Right lung (tissue), 5 donors: ENCODE results near the gene PRKRA. TPM values are rescaled to one million over a fixed set of nuclear protein-coding genes. Genes with fewer than 3 reads are reported as not detected.
A peak's percentile ranks its signal among the peaks of the same experiment; 100 is the strongest.
"Not testable (repeated sequence)": the region's sequence is repeated elsewhere in the genome, so short reads cannot be mapped to it uniquely, and the experiment has no call there.

ENCODE experiments used
- DNase-seq, 2 donors: peaks; one replicate each; pipeline ENCODE4 v3.0.0-alpha.2; 2013
- polyA plus RNA-seq, 5 donors: library from polyadenylated mRNA; unstranded; fragments of 120-200 nt; gene quantifications; one replicate each; pipeline versions ENCODE4 v1.2.1 to v1.2.3, GENCODE V29; 2013; ENCODE audit warnings: inconsistent platforms in 1 of 5, low replicate concordance in 1 of 5; ENCODE audit not compliant: insufficient read length in 5 of 5, insufficient read depth in 1 of 5

PRKRA gene
- polyA plus RNA-seq, 5 donors = 68.5 to 84.2 (median 75.4) TPM

- DNase-seq = peak; percentile 82 to 88
These were observed 36.4 kb downstream of the PRKRA start for GRCh38 chr2:178414266-178415247.

GRCh38 chr2:178413472-178414265 is 37.3 kb downstream of the PRKRA start:
- DNase-seq = peak; percentile 76 to 83

GRCh38 chr2:178412453-178412852 is 38.5 kb downstream of the PRKRA start:
- DNase-seq = not testable (repeated sequence)

DNA sequence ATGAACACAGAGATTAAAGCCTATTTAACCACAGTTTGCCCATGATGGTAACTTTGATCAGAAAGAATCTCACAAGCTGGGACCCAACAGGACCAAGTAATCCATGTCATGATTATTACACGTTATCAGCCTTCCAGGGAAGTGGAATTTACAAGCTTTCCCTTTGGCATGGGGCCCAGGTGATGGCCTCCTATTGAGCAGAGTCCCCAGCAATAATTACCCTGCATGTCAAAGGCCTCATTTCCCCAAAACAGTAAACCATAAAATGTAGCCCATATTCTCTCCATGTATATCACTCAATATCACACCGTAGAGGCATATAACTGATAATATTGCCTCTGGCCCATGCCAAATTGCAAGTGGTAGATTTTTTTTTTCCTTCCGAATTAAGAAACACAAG is 38.9 kb downstream of the PRKRA start:
- DNase-seq = no peak

DNA sequence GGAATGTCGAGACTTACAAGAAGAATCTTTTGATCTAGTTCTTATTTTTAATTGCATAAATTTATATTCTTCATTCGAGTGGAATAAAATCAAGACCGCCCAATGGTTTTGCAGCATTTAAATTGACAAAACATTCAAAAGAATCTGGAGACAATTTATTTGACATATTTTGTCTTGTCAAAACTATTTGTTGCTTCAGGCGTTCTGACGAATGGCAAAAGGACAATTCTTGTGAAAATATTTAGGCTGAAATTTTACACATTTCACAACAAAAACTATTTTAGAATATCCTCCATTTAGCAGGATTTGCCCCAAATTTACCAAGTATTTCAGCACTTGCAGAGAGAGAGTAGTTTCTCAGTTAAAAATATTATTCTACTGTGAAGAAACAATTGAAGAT is 41.7 kb downstream of the PRKRA start:
- DNase-seq = no peak

- DNase-seq = peak; percentile 11 to 13
These were observed 46.6 kb downstream of the PRKRA start for GRCh38 chr2:178404368-178404767.

DNA sequence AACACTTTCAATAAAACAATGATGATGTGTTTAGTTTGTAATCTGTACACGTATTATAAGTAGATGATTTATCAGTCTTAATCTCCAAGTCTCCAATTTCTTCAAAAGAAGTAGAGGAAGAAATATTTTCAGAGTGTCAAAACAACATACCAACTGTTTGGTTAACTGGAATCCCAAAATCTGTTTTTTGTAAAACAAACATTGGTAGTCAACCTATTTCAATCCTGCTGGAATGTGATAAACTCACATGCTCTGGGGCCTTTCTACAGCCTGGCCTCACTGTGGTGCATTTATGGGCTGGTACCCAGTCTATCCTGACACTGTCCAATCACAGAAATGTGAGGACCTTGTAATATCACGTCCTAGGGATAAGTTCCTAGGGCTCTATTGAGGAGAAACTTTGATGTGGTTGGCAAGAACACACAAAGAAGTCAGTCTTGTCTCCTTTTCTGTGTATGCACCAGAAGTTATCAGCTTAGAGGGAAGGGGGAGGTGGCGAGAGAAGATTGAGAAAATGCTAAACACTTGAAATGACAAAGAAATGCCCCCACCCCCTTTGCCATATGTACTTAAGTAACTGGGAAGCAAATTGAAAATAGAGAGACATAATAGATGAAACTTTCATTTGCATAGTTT is 47.2 kb downstream of the PRKRA start:
- no peak for DNase-seq

- no peak for DNase-seq
These were observed 49.0 kb downstream of the PRKRA start for GRCh38 chr2:178401994-178402437.

GRCh38 chr2:178397002-178397605 is 53.9 kb downstream of the PRKRA start:
- peak in 1 of 2 donors; percentile 32 for DNase-seq

- DNase-seq = no peak
These were observed 54.9 kb downstream of the PRKRA start for GRCh38 chr2:178395941-178396570.

DNA sequence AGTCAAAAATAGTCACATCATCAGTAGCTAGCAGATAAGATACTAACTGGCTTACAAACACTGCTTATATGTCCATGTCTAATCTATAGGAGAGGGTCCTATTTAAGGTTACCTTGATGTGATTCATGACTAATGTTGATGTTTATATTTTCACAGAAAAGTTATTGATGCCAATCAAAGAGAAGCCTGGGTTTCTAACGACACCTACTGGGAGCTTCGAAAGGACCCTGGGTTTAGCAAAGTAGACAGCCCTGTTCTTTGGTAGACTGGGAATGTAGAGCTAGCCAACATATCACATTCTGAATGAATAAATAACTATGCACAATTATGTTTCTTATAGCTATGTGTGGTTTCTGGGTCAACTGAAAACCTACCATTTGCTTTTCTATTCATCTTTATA is 55.7 kb downstream of the PRKRA start:
- no peak for DNase-seq

DNA sequence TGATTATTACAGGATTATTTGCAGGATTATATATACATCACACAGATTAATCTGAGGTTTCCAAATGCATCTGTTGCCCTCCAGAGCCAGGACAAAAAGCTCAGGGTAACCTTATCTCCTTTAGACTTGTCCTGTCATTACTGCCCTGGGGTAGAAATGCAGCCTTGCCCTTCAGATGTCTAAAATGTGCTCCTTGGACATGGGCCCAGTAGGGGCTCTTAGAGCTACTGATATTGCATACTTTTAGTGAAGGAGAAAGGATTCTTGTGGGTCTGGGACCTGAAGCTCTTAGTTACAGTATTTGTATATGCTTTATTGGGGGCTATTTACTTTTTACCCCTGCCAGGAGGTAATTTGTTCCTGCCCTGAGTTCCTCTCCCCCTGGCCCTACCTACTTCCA is 56.1 kb downstream of the PRKRA start:
- no peak for DNase-seq

DNA sequence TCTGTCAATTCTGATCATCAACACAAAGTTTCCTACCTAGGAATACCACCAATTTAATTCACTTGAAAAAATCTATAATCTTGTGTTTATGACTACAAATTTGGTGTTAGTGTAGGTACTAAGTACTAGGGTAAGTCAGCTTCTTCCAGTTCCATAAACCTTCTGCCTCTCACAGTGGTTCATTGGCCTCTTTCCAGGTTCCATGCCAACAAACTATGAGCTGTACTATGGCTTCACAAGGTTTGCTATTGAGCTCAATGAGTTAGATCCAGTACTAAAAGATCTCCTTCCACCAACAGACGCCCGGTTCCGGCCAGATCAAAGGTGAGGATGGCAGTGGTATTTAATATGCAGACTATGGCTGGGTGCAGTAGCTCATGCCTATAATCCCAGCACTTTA is 58.8 kb downstream of the PRKRA start:
- DNase-seq = no peak

DNA sequence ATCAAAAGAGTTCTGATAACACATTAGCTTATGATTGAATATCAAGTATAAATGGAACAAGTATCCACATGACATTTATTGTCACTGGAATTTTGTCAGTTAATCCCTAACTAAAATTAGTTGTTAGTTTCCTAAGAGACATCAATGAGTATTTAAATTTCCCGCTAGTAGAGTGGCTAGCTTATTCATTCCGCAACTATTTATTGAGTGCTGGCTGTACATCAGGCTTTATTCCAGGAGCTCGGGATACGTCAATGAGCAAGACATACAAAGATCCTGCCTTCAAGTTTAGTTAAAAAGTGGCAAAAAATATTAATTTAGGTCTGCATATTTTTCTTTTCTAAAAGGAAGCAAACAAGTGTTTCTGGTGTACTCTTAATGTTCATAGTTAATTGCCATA is 59.3 kb downstream of the PRKRA start:
- no peak for DNase-seq

- no peak for DNase-seq
These were observed 62.7 kb downstream of the PRKRA start for GRCh38 chr2:178388287-178388686.

GRCh38 chr2:178386986-178387597 is 63.9 kb downstream of the PRKRA start:
- DNase-seq = no peak

DNA sequence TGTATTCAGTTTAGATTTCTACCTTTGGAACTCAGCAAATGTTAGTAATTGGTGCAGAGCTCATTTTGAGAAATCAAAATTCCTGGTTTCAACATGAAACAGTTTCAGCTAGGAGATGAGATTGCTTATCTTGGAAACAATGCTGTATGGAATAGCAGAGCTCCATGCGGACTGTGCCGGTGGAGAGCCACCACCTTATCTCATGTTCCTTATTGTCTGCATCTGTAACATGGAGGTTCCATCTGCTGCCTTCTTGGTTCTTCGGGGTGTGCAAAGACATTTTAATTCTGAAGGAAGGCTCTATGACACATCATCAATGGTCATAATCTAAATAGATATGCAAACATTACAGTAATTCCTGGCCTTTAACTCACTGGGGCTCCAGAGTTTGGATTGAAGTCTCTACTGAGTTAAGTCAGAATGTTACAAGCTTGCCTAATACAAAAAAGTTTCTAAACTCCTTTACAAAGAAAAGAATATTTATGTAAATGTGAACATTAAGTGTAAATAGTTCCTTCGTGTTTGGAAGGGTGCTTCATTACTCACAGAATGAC is 65.3 kb downstream of the PRKRA start:
- DNase-seq = no peak

DNA sequence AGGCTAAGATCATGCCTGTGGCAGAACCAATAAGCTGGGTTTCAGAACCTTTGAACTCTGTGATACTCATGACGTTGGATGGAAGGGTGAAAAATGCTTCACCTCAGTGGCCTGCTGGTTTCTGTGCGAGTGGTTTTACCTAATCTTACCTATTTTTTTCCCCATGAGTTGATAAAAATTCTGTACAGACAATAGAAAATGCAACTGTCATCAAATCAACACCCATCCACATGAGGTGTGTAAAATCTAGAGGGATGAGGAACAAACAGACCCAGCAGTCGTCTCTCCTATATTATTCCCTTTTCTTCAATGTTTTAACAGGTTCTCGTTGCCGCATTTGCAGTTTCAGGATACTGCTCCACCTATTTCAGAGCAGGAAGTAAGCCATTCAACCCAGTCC is 67.3 kb downstream of the PRKRA start:
- no peak for DNase-seq
